GM23338 (cell line): ENCODE results near the gene SRI. TPM values are rescaled to one million over a fixed set of nuclear protein-coding genes. Genes with fewer than 3 reads are reported as not detected.

Experiments
- JUNB ChIP-seq: IDR thresholded peaks from one replicate; pipeline ENCODE4 v1.6.1; 2016; ENCODE audit warnings: antibody characterized with exemption; ENCODE audit not compliant: unreplicated experiment
- POLR2AphosphoS5 ChIP-seq: IDR thresholded peaks from 2 replicates; pipeline ENCODE4 v1.6.1; 2016; ENCODE audit warnings: antibody characterized with exemption, low read depth
- STAT1 ChIP-seq: IDR thresholded peaks from one replicate; pipeline ENCODE4 v1.6.1; 2016; ENCODE audit warnings: antibody characterized with exemption; ENCODE audit not compliant: unreplicated experiment
- polyA plus RNA-seq: library from polyadenylated mRNA; unstranded; fragments of >200 nt; fragmentation: Nextera tagmentation; extraction: Ambion mirVana; gene quantifications from 2 replicates; pipeline ENCODE4 v1.2.1, GENCODE V29; 2016
- total RNA-seq: library from RNA; depleted of rRNA; stranded (reverse); fragments of >200 nt; shearing (Covaris generic); gene quantifications from 2 replicates; pipeline ENCODE4 v1.2.3, GENCODE V29; 2014; rRNA removed
- TF ChIP-seq, protein P1 (sequence below), 2 experiments: fragments of 200-600 bp in 1 of 2; sonication (generic) in 1 of 2; conservative IDR thresholded peaks; 2 replicates each; pipeline versions ENCODE4 v1.5.1 to v1.6.1; 2016 to 2017; ENCODE audit warnings: antibody characterized with exemption in 2 of 2, low read depth in 2 of 2, mild to moderate bottlenecking in 2 of 2, moderate library complexity in 1 of 2

SRI gene
- total and polyA plus RNA-seq, 2 experiments from 2014 or later: 141 to 321 TPM

DNA sequence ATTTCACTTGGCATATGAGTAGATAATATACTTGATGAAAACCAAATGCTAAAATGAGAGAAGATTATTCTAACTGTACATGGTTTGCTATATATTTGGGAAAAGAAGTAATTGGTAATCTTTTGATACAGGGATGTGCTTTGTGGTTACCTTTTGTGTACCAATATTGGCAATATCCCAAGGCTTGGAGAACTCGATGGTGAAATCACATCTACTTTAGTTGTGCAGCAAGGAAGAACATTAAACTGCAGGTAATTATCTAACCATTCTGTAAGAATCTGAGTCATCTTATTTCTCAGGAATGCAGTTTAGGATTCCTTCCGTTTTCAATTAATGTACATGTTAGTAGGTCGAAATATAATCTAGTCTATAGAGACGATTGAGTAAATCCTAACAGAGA is 64.1 kb downstream of the SRI start (continued):
- TF ChIP-seq, protein P1, sequence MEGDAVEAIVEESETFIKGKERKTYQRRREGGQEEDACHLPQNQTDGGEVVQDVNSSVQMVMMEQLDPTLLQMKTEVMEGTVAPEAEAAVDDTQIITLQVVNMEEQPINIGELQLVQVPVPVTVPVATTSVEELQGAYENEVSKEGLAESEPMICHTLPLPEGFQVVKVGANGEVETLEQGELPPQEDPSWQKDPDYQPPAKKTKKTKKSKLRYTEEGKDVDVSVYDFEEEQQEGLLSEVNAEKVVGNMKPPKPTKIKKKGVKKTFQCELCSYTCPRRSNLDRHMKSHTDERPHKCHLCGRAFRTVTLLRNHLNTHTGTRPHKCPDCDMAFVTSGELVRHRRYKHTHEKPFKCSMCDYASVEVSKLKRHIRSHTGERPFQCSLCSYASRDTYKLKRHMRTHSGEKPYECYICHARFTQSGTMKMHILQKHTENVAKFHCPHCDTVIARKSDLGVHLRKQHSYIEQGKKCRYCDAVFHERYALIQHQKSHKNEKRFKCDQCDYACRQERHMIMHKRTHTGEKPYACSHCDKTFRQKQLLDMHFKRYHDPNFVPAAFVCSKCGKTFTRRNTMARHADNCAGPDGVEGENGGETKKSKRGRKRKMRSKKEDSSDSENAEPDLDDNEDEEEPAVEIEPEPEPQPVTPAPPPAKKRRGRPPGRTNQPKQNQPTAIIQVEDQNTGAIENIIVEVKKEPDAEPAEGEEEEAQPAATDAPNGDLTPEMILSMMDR (conservative IDR thresholded peaks at IDR 0.05; ENCODE audit: low read depth in 2 of 2): no peak
- TF ChIP-seq POLR2AphosphoS5 (no peak), STAT1 (no peak), JUNB (no peak)

Other genes with a start within 250 kb of the SRI start
- gene STEAP4, start 86.9 kb upstream of the SRI start, total RNA-seq: under 0.01 TPM in 1 of 2 replicates, not detected in the other
- 0.06 TPM in 1 of 2 replicates, not detected in the other for gene STEAP4, start 86.9 kb upstream of the SRI start, polyA plus RNA-seq